GM18499 (cell line): ENCODE measurements around the gene KIF6.

Experiments used
- ATAC-seq: cut with Tn5 transposase; IDR thresholded peaks from one replicate; pipeline ENCODE4 v1.9.1; 2021; ENCODE audit warnings: moderate number of reproducible peaks; ENCODE audit not compliant: insufficient read depth, unreplicated experiment

Gene KIF6

GRCh38 chr6:39401376-39401775 lies 323.8 kb downstream of the KIF6 start:
- no peak for ATAC-seq

GRCh38 chr6:39400026-39400425 lies 325.2 kb downstream of the KIF6 start:
- ATAC-seq: no peak

DNA sequence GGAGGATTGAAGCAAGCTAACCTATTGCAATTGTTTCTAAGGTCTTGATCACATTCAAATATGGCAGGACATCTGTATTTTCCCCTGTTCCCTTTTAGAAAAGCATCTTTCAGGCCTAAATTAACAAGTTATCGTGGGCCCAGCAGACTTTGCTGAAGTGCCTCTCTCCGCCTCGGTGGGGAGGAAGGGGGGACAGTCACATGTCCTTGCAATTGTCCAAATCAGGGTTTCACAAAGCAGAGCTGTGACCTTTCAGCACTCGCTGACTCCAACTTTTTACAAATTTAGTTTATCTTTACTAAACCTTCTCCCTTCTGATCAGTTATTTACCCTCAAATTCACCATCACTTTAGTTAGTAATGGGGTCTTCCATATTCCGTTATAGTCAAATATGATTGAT lies 328.4 kb downstream of the KIF6 start:
- ATAC-seq: no peak

GRCh38 chr6:39393075-39393474 lies 332.1 kb downstream of the KIF6 start:
- ATAC-seq: no peak

DNA sequence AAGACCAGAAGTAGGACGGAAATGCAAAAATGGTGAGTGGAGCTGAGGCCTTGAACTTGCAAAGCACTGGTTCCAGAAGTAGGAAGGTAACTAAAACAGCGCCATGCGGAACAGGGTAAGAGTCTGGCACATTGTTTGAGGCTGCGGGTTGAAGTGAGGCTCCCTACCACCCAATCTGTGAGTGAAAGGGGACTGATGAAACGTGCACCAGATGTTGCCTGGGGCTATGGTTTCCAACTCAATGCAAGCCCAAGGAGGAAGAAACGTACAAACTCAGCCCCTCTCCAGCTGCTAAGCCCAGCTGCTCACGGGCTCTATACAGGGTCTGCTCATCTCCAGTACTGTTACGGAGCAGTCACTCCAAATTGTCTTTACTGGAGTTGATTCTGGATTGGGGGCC lies 334.0 kb downstream of the KIF6 start:
- ATAC-seq: no peak

- ATAC-seq: no peak
Measured at GRCh38 chr6:39389484-39389767, 335.8 kb downstream of the KIF6 start.

- no peak for ATAC-seq
Measured at GRCh38 chr6:39388606-39389483, 336.4 kb downstream of the KIF6 start.

DNA sequence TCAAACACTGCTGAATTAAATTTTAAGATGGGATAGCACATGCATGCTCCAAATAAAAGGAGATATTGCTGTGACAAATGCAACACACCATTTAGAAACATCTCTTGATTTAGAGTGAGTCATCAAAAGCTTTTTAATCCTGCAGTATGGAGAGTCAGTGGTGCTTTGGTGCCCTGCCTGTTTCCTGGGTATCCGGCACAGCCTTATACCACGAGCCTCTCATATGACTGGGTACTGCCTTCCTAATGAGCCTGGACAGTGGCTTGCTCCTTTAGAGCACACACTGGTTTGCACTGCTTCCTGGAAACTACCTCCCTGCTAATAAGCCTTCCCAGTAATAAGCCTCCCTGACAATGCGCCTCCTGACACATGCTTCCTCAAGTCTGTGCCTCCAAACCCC lies 337.4 kb downstream of the KIF6 start:
- ATAC-seq: no peak

- no peak for ATAC-seq
Measured at GRCh38 chr6:39386487-39386886, 338.7 kb downstream of the KIF6 start.

- no peak for ATAC-seq
Measured at GRCh38 chr6:39381550-39382140, 343.6 kb downstream of the KIF6 start.

DNA sequence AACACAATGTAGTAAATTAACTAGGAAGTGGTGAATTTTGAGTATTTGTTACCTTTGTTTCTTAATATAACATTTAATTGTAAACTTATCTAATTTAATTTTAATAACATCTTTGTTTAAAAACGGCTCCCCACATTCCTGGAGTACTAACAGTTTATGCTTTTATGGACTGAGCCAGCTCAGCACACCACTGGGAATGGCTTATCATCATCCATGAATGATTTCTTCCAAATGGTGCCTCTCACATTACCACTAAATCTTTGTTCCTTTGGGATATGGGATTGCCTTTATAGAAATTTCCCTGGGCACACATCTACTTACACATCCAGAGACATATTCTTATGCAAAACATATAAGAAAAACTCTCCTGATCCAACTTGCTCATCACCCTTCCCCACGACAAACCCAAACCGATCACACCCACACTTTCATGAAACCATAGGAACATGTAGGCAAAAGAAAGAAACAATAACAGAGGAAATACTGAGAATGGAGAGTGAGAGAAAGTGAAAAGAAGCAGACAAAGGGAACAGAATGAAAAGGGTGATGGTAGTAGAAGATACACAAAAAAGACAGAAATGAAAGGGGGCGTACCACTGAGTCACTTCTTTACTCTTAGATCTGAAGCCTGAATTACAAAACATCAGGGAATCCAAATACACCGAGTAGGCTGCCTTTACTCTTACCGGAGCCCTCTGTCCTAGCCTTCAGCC lies 344.2 kb downstream of the KIF6 start:
- no peak for ATAC-seq

GRCh38 chr6:39378960-39379425 lies 346.2 kb downstream of the KIF6 start:
- no peak for ATAC-seq

DNA sequence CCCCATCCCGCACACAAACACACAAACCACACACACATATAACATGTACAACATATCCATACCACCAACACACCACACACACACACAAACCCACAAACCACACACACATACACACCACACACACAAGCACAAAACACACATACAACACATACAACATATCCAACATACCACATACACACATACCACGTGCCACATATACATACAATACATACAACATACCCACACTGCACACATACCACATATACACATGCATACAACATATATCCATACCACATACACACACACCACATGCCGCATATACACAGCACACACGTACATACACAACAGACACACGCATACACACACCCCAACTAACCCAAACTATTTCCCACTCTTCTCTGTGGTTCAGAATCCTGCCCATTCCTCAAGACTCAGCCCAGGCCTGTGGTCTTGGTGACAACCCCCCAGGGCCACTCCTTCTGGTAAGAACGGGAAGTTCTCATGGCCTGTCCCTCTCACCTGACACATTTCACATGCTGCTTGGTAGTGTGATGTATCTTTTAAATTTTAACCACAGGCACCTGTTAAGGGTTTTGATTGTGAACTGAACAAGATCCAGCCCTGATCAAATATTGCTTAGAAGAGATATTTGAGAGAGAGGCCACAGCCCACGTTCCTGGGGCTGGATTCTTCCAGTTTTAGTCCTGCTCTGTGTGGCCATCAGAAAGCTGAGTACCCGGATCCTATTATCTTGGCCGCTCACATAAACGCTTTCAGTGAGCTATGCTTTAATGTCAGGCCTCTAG lies 346.8 kb downstream of the KIF6 start:
- ATAC-seq: no peak

GRCh38 chr6:39377539-39377950 lies 347.7 kb downstream of the KIF6 start:
- ATAC-seq: no peak

GRCh38 chr6:39375405-39375804 lies 349.8 kb downstream of the KIF6 start:
- no peak for ATAC-seq

DNA sequence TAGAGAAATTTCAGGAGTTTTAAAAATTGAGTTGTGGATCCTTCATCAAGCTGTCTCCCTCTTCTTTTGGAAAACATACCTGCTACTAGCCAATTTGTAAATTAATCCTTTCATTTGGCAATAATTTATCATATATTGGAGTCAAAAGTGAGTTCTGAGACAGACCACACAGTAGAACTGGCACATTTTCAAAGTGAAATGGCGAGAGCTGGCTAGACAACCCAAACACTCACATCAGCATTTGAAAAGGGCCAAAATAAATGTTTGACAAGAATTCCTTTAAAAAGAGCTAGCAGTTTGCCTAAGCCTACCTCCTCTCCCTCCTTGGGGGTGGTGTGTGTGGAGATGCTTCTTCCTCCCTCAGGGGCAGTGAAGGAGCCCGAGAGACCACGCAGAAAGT lies 354.8 kb downstream of the KIF6 start:
- no peak for ATAC-seq

DNA sequence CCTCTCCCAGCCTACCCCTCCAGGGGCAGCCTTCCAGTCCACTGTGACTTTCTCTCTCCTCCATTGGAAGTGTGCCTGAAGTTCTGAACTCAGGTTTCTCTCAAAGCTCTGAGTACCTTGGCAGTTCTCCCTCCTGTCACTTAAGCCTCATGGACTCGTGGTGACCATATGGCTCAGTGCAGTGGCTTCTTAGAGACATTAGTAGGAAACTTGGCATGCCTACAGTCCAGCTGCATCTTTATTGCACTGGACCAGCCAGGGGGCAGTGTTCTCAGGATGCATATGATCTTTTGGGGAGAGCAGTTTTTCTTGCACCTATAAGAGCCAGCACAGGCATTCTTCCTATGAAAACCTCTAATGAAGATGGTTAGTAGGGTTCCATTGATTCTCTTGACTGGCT lies 355.2 kb downstream of the KIF6 start:
- ATAC-seq: no peak

- no peak for ATAC-seq
Measured at GRCh38 chr6:39367700-39368099, 357.5 kb downstream of the KIF6 start.

GRCh38 chr6:39366931-39367618 lies 358.1 kb downstream of the KIF6 start:
- no peak for ATAC-seq
